ENCODE measurements around the gene ERVFRD-1. TPM values are rescaled to one million over a fixed set of nuclear protein-coding genes. Genes with fewer than 3 reads are reported as not detected.

Gene ERVFRD-1, protein sequence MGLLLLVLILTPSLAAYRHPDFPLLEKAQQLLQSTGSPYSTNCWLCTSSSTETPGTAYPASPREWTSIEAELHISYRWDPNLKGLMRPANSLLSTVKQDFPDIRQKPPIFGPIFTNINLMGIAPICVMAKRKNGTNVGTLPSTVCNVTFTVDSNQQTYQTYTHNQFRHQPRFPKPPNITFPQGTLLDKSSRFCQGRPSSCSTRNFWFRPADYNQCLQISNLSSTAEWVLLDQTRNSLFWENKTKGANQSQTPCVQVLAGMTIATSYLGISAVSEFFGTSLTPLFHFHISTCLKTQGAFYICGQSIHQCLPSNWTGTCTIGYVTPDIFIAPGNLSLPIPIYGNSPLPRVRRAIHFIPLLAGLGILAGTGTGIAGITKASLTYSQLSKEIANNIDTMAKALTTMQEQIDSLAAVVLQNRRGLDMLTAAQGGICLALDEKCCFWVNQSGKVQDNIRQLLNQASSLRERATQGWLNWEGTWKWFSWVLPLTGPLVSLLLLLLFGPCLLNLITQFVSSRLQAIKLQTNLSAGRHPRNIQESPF
- not detected in 2 replicates for total RNA-seq

- no peak for DNase-seq (ENCODE audit: insufficient read length, low spot score, missing footprints)
- Histone ChIP-seq H2AFZ (ENCODE audit: low read length) (no peak within 1 kb of the TSS), H3K36me3 (ENCODE audit: insufficient read depth, low read length) (no peaks in the 10 kb centered on the region), H4K20me1 (ENCODE audit: insufficient read depth, low read length) (peaks cover 43% of the 10 kb centered on the region), H3K27me3 (ENCODE audit: insufficient read depth, low read length) (no peaks in the 10 kb centered on the region), H3K79me2 (ENCODE audit: insufficient read depth, low read length) (peaks cover 77% of the 10 kb centered on the region), H3K4me2 (ENCODE audit: insufficient read depth, low read length) (no peak within 1 kb of the TSS), H3K4me3 (ENCODE audit: insufficient read depth, low read length) (no peak within 1 kb of the TSS), H3K9me3 (ENCODE audit: low read depth, low read length) (no peaks in the 10 kb centered on the region), H3K4me1 (ENCODE audit: insufficient read depth, low read length) (no peaks in the 10 kb centered on the region), H3K27ac (ENCODE audit: low read depth, low read length) (no peak within 1 kb of the TSS)
- no peak for TF ChIP-seq CTCF (IDR thresholded peaks at IDR 0.05; ENCODE audit: extremely low read depth, low read depth, low read length)
These were observed at the start of gene ERVFRD-1 for GRCh38 chr6:11110921-11111768. ERVFRD-1 (minus strand) TSS chr6:11111725; CDS start chr6:11105310, 6,415 bp downstream.

- Histone ChIP-seq H3K4me2 (ENCODE audit: insufficient read depth, low read length) (no peak overlapping the region), H2AFZ (ENCODE audit: low read length) (no peak overlapping the region), H3K27ac (ENCODE audit: low read depth, low read length) (no peak overlapping the region), H3K79me2 (ENCODE audit: insufficient read depth, low read length) (no peaks in the 10 kb centered on the region), H3K4me3 (ENCODE audit: insufficient read depth, low read length) (no peak overlapping the region), H3K36me3 (ENCODE audit: insufficient read depth, low read length) (no peaks in the 10 kb centered on the region), H3K27me3 (ENCODE audit: insufficient read depth, low read length) (no peaks in the 10 kb centered on the region), H4K20me1 (ENCODE audit: insufficient read depth, low read length) (no peaks in the 10 kb centered on the region), H3K9me3 (ENCODE audit: low read depth, low read length) (no peaks in the 10 kb centered on the region), H3K4me1 (ENCODE audit: insufficient read depth, low read length) (peaks cover 5% of the 10 kb centered on the region)
- TF ChIP-seq CTCF (IDR thresholded peaks at IDR 0.05; ENCODE audit: extremely low read depth, low read depth, low read length), result no peak
- no peak for DNase-seq (ENCODE audit: insufficient read length, low spot score, missing footprints)
These were observed 48.7 kb upstream of the ERVFRD-1 start for GRCh38 chr6:11160199-11160598.

DNA sequence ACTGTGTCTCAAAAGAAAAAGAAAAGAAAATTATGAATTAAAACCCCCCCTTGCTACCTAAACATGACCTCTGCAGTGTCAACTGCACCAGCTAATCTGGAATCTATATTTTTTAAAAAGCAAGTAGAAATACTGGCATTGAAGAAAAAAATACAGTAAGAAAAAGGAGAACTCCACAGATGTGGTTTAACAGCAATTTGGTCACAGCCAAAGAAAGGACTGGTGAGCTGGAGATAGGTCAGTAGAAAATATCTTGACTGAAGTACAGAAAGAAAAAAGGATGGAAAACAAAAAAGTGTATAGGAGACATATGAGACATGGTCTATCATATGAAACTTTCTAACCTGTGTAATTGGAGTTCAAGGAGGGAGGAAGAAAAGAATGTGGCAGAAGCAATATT is 44.1 kb upstream of the ERVFRD-1 start:
- H3K36me3 ChIP-seq (ENCODE audit: insufficient read depth, low read length), result no peaks in the 10 kb centered on the region
- no peaks in the 10 kb centered on the region for H4K20me1 ChIP-seq (ENCODE audit: insufficient read depth, low read length)
- H2AFZ ChIP-seq (ENCODE audit: low read length), result no peak overlapping the region
- DNase-seq (ENCODE audit: insufficient read length, low spot score, missing footprints), result no peak
- no peaks in the 10 kb centered on the region for H3K27me3 ChIP-seq (ENCODE audit: insufficient read depth, low read length)
- H3K4me2 ChIP-seq (ENCODE audit: insufficient read depth, low read length), result no peak overlapping the region
- TF ChIP-seq CTCF (IDR thresholded peaks at IDR 0.05; ENCODE audit: extremely low read depth, low read depth, low read length), result no peak
- H3K4me3 ChIP-seq (ENCODE audit: insufficient read depth, low read length), result no peak overlapping the region
- H3K27ac ChIP-seq (ENCODE audit: low read depth, low read length), result no peak overlapping the region
- H3K9me3 ChIP-seq (ENCODE audit: low read depth, low read length), result no peaks in the 10 kb centered on the region
- no peaks in the 10 kb centered on the region for H3K79me2 ChIP-seq (ENCODE audit: insufficient read depth, low read length)
- no peaks in the 10 kb centered on the region for H3K4me1 ChIP-seq (ENCODE audit: insufficient read depth, low read length)
